ENCODE measurements around the gene TMEM225B.

Gene TMEM225B

GRCh38 chr7:99553039-99553438 lies 45.0 kb upstream of the TMEM225B start:
- H3K36me3 ChIP-seq (ENCODE audit: control insufficient read depth, low read length), result peaks cover 58% of the 10 kb centered on the region
- H3K4me1 ChIP-seq (ENCODE audit: control insufficient read depth, low read length), result peaks cover 37% of the 10 kb centered on the region
- no peaks in the 10 kb centered on the region for H4K20me1 ChIP-seq (ENCODE audit: control insufficient read depth, insufficient read depth, low read depth, low read length)
- H3K9me2 ChIP-seq (replicated peaks; ENCODE audit: control insufficient read depth, low read length), result no peaks in the 10 kb centered on the region
- H3K27me3 ChIP-seq (ENCODE audit: control insufficient read depth, low read length), result no peaks in the 10 kb centered on the region
- H3K4me2 ChIP-seq (ENCODE audit: low read length), result 0 out of 2 replicates have a peak overlapping the region, but pooled peaks have one; percentile 36
- peaks cover 75% of the 10 kb centered on the region for H3K79me2 ChIP-seq (ENCODE audit: control insufficient read depth, low read length)
- no peak for TF ChIP-seq EZH2phosphoT487 (IDR thresholded peaks at IDR 0.05; ENCODE audit: borderline replicate concordance, low read length)
- TF ChIP-seq CTCF (IDR thresholded peaks at IDR 0.05; ENCODE audit: low read depth, low read length, poor library complexity, severe bottlenecking), result no peak
- H3F3A ChIP-seq (ENCODE audit: control insufficient read depth, insufficient read depth), result peaks cover 29% of the 10 kb centered on the region
- no peaks in the 10 kb centered on the region for H3K9me3 ChIP-seq (ENCODE audit: control insufficient read depth, insufficient read depth, low read length)
- no peak overlapping the region for H3K27ac ChIP-seq (ENCODE audit: low read depth, low read length)
- no peak overlapping the region for H3K4me3 ChIP-seq (ENCODE audit: low read length)

GRCh38 chr7:99554939-99555338 lies 43.1 kb upstream of the TMEM225B start:
- Histone ChIP-seq H4K20me1 (ENCODE audit: control insufficient read depth, insufficient read depth, low read depth, low read length) (peaks cover 8% of the 10 kb centered on the region; the same call in 1 of the 2 replicates), H3K36me3 (ENCODE audit: control insufficient read depth, low read length) (peaks cover 64% of the 10 kb centered on the region), H3K4me3 (ENCODE audit: low read length) (no peak overlapping the region), H3K27me3 (ENCODE audit: control insufficient read depth, low read length) (no peaks in the 10 kb centered on the region), H3K9me2 (replicated peaks; ENCODE audit: control insufficient read depth, low read length) (no peaks in the 10 kb centered on the region), H3K4me2 (ENCODE audit: low read length) (no peak overlapping the region), H3K79me2 (ENCODE audit: control insufficient read depth, low read length) (peaks cover 91% of the 10 kb centered on the region), H3K9me3 (ENCODE audit: control insufficient read depth, insufficient read depth, low read length) (no peaks in the 10 kb centered on the region), H3K4me1 (ENCODE audit: control insufficient read depth, low read length) (peaks cover 43% of the 10 kb centered on the region), H3K27ac (ENCODE audit: low read depth, low read length) (no peak overlapping the region), H3F3A (ENCODE audit: control insufficient read depth, insufficient read depth) (peaks cover 28% of the 10 kb centered on the region)
- TF ChIP-seq EZH2phosphoT487 (IDR thresholded peaks at IDR 0.05; ENCODE audit: borderline replicate concordance, low read length) (no peak), CTCF (IDR thresholded peaks at IDR 0.05; ENCODE audit: low read depth, low read length, poor library complexity, severe bottlenecking) (no peak)

- Histone ChIP-seq H3K4me1 (ENCODE audit: control insufficient read depth, low read length) (peaks cover 48% of the 10 kb centered on the region), H3K4me2 (ENCODE audit: low read length) (peak overlapping the region; percentile 88), H3K27ac (ENCODE audit: low read depth, low read length) (peak overlapping the region; percentile 89), H3K36me3 (ENCODE audit: control insufficient read depth, low read length) (peaks cover 84% of the 10 kb centered on the region), H3K79me2 (ENCODE audit: control insufficient read depth, low read length) (peaks cover 92% of the 10 kb centered on the region), H3K9me3 (ENCODE audit: control insufficient read depth, insufficient read depth, low read length) (no peaks in the 10 kb centered on the region), H3K4me3 (ENCODE audit: low read length) (peak overlapping the region; percentile 100), H4K20me1 (ENCODE audit: control insufficient read depth, insufficient read depth, low read depth, low read length) (peaks cover 29% of the 10 kb centered on the region; the same call in 1 of the 2 replicates), H3K27me3 (ENCODE audit: control insufficient read depth, low read length) (no peaks in the 10 kb centered on the region), H3F3A (ENCODE audit: control insufficient read depth, insufficient read depth) (peaks cover 28% of the 10 kb centered on the region), H3K9me2 (replicated peaks; ENCODE audit: control insufficient read depth, low read length) (no peaks in the 10 kb centered on the region)
- no peak for TF ChIP-seq EZH2phosphoT487 (IDR thresholded peaks at IDR 0.05; ENCODE audit: borderline replicate concordance, low read length)
- TF ChIP-seq CTCF (IDR thresholded peaks at IDR 0.05; ENCODE audit: low read depth, low read length, poor library complexity, severe bottlenecking), result no peak
Measured at GRCh38 chr7:99557196-99557607, 40.9 kb upstream of the TMEM225B start.

Measured in DOHH2 (cell line).